Dedifferentiated amniotic fluid mesenchymal stem cell (primary cell): ENCODE measurements around the gene FOXQ1.

Experiments
- DNase-seq: peaks from one replicate; pipeline ENCODE4 v3.0.0-alpha.2; 2016; ENCODE audit errors: extremely low spot score

FOXQ1 gene

DNA sequence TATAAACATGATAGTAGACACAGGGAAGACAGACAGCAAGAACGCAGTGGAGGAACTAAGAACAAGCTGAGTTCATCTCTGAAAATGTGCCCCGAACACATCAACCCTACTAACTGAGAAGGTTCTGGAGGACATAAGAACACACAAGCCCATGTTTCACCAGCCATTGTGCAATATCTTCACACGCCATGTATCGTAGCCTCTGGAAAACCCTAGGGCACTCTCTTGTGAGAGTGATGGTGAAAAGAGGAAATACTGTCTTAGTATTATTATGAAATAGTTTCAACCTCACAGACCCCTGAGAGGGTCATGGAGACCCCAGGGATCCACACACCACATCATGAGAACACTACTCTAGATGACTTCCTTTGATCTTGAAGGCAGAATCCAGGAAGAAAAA, 51.4 kb downstream of the FOXQ1 start:
- DNase-seq: no peak

GRCh38 chr6:1363729-1364572, 52.1 kb downstream of the FOXQ1 start:
- no peak for DNase-seq
